IPS-18a (cell line): ENCODE results near the gene SALL1.

Experiments
- H3K27ac ChIP-seq: one replicate; pipeline ENCODE4 v1.5.1; 2013; ENCODE audit warnings: low read length
- H3K27me3 ChIP-seq: one replicate; pipeline ENCODE4 v1.6.1; 2013; ENCODE audit warnings: mild to moderate bottlenecking, low read length; ENCODE audit not compliant: control insufficient read depth, insufficient read depth
- H3K36me3 ChIP-seq: one replicate; pipeline ENCODE4 v1.6.1; 2013; ENCODE audit warnings: low read depth, low read length; ENCODE audit not compliant: control insufficient read depth
- H3K4me1 ChIP-seq: one replicate; pipeline ENCODE4 v1.6.1; 2013; ENCODE audit warnings: low read depth, low read length; ENCODE audit not compliant: control insufficient read depth
- H3K4me3 ChIP-seq: one replicate; pipeline ENCODE4 v1.5.1; 2013; ENCODE audit warnings: low read length
- H3K9ac ChIP-seq: one replicate; pipeline ENCODE4 v1.6.1; 2013; ENCODE audit warnings: mild to moderate bottlenecking, low read length, moderate library complexity
- H3K9me3 ChIP-seq: one replicate; pipeline ENCODE4 v1.6.1; 2013; ENCODE audit warnings: low read depth, low read length; ENCODE audit not compliant: control insufficient read depth

Gene SALL1

DNA sequence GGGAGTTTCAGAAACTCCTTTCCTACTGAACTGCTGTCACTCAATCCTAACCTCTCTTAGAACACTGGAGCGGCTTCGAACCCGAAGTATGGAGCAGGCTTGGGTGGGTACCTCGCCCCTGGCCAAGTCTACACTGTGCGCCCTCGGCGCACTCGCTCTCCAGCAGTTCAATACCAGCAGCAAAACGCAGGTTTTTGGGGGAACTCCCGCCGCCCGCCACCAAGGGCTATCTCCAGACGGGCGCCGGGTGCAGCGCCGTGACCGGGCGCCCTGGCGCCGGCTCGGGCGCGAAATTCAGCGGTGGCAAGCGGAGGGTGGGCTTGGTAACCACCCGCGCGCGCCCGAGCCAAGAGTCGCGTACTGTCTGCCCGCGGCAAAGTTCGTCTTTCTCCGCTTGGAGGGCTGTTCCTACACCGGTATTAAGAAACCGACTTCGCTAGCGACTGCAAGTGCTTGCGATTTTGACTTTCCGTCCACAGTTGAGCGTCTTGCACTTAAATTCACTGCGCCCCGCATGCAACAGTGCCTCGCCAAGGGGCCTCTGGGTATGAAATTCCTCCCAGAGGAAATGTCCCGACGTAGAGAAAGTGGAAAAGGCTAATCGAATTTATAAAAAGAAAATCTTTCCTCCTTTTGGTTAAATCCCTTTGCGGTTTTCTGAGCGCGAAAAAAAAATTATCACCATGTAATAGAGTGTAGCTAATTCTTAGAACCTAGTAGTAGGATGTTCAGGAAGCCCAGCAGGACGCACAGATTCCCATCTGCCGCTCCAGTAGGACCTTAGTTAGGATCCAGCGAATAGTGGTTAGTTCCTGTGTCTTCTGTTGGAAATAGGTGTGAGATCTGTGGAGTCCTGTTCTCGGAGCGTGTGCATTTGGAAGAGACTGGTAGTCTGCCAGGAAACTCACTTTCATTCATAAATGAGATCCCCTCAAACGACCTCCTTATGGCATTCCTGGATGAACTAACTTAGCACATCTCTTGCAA, 5.0 kb upstream of the SALL1 start:
- peaks cover 41% of the 10 kb centered on the region for H3K27me3 ChIP-seq
- peaks cover 35% of the 10 kb centered on the region for H3K4me1 ChIP-seq
- no peaks in the 10 kb centered on the region for H3K9me3 ChIP-seq
- H3K27ac ChIP-seq, result no peak overlapping the region
- no peaks in the 10 kb centered on the region for H3K36me3 ChIP-seq
- peak overlapping the region; percentile 45 for H3K9ac ChIP-seq
- peak overlapping the region; percentile 74 for H3K4me3 ChIP-seq

DNA sequence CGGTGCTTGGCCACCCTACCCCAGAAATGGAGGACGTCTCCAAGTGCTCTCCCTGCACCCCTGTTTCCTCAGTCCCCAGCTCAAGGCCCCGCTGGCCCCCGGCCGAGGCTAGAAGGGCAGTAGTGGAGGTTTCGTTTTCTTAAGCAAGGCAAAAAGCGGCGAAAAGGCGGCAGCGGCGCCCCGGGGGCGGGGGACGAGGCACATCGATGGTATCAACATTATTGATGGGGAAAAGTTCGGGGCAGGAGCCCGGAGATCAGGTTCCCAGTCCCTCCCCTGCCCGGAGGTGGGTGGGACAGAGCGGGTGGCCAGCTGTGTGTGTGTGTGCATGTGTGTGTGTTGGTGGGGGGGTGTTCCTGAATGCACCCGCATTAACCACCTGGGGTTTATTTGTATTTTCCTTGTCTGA, 4.1 kb upstream of the SALL1 start:
- Histone ChIP-seq H3K4me1 (peaks cover 35% of the 10 kb centered on the region), H3K27ac (peak overlapping the region; percentile 19), H3K9ac (peak overlapping the region; percentile 67), H3K36me3 (no peaks in the 10 kb centered on the region), H3K4me3 (peak overlapping the region; percentile 74), H3K9me3 (no peaks in the 10 kb centered on the region), H3K27me3 (peaks cover 41% of the 10 kb centered on the region)

GRCh38 chr16:51154271-51155171, 3.5 kb upstream of the SALL1 start:
- peak overlapping the region; percentile 74 for H3K4me3 ChIP-seq
- H3K27ac ChIP-seq, result peak overlapping the region; percentile 19
- H3K9me3 ChIP-seq, result no peaks in the 10 kb centered on the region
- H3K9ac ChIP-seq, result peak overlapping the region; percentile 67
- peaks cover 31% of the 10 kb centered on the region for H3K4me1 ChIP-seq
- peaks cover 41% of the 10 kb centered on the region for H3K27me3 ChIP-seq
- no peaks in the 10 kb centered on the region for H3K36me3 ChIP-seq

GRCh38 chr16:51153577-51154031, 2.5 kb upstream of the SALL1 start:
- peak overlapping the region; percentile 74 for H3K4me3 ChIP-seq

GRCh38 chr16:51152691-51153576, 1.9 kb upstream of the SALL1 start:
- Histone ChIP-seq H3K4me3 (peak overlapping the region; percentile 74), H3K9ac (peak overlapping the region; percentile 92), H3K27ac (peak overlapping the region; percentile 72)

More at GRCh38 chr16:51153577-51154031, 2.5 kb upstream of the SALL1 start:
- Histone ChIP-seq H3K4me1 (peaks cover 34% of the 10 kb centered on the region), H3K27me3 (peaks cover 41% of the 10 kb centered on the region), H3K9me3 (no peaks in the 10 kb centered on the region), H3K9ac (peak overlapping the region; percentile 92), H3K27ac (peak overlapping the region; percentile 72), H3K36me3 (peaks cover 4% of the 10 kb centered on the region)

GRCh38 chr16:51151961-51152663, 1.0 kb upstream of the SALL1 start:
- H3K4me3 ChIP-seq, result peak overlapping the region; percentile 74
- peaks cover 31% of the 10 kb centered on the region for H3K27me3 ChIP-seq
- H3K9ac ChIP-seq, result peak overlapping the region; percentile 92
- peaks cover 40% of the 10 kb centered on the region for H3K4me1 ChIP-seq
- H3K9me3 ChIP-seq, result no peaks in the 10 kb centered on the region
- H3K27ac ChIP-seq, result no peak overlapping the region
- H3K36me3 ChIP-seq, result peaks cover 8% of the 10 kb centered on the region

More at GRCh38 chr16:51152691-51153576, 1.9 kb upstream of the SALL1 start:
- Histone ChIP-seq H3K27me3 (peaks cover 40% of the 10 kb centered on the region), H3K9me3 (no peaks in the 10 kb centered on the region), H3K36me3 (peaks cover 8% of the 10 kb centered on the region), H3K4me1 (peaks cover 40% of the 10 kb centered on the region)

GRCh38 chr16:51151435-51151960, 428 bp upstream of the SALL1 start:
- Histone ChIP-seq H3K36me3 (peaks cover 8% of the 10 kb centered on the region), H3K9ac (peak overlapping the region; percentile 92), H3K27me3 (peaks cover 25% of the 10 kb centered on the region), H3K9me3 (no peaks in the 10 kb centered on the region), H3K4me1 (peaks cover 40% of the 10 kb centered on the region), H3K4me3 (peak overlapping the region; percentile 74), H3K27ac (no peak overlapping the region)

DNA sequence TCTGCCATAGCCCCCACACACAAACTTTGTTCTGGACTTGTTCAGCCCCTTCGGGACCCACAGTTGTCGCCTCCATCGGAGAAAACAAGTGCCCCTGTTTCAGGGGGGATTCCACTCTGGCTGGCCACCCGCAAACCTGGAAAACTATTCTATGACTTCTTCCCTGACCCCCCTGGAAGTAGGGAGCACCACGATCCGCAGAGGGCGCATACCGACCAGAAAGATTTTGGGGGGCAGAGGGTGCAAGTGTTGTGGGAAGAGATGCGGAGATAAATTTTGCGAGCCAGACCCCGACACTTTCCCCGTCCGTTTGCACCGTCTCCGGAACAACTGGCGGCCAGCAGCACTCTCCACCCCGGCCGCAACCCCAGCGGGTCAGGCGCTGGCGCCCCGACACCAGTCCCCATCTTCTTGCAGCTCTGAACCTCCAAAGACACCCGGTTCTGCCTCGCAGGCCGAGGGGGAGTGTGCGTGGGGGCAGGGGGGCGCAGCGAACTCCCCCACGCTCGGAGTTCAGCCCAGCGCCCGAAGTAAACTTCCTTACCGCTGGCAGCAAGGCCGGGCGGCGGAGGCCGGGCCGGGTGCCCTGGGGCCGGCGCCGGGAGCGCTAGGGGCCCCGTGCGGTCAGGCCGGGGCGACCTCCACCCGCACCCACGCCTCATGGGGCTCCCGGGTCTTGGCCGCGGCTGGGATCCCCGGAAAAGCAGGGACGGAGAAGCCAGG, 744 bp downstream of the SALL1 start:
- H3K4me3 ChIP-seq, result peak overlapping the region; percentile 74
- peaks cover 47% of the 10 kb centered on the region for H3K4me1 ChIP-seq
- H3K9me3 ChIP-seq, result no peaks in the 10 kb centered on the region
- peaks cover 14% of the 10 kb centered on the region for H3K27me3 ChIP-seq
- peak overlapping the region; percentile 92 for H3K9ac ChIP-seq
- peaks cover 8% of the 10 kb centered on the region for H3K36me3 ChIP-seq
- peak overlapping the region; percentile 63 for H3K27ac ChIP-seq

DNA sequence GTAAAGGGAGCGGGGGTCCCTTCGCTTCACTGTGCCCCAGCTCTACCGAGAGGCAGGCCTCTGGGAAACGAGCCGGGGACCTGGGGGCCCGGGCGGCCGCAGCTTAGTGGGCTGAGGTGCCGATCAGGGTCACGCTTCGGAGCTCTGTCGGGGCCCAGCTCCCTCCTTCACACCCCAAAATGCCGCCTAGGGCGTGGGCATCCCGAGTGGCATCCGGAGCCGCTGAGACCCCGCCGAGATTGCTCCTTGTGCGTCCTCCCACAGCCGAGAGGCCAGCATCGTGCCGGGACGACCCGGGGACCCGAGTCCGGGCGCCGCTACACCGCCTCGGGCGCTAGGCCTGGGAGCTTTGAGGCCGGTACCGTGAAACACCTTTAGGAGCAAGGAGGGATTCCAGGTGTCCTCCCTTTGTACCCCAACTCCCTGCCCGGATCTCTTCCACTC, 1.3 kb downstream of the SALL1 start:
- no peaks in the 10 kb centered on the region for H3K9me3 ChIP-seq
- peak overlapping the region; percentile 38 for H3K27ac ChIP-seq
- H3K4me1 ChIP-seq, result peaks cover 48% of the 10 kb centered on the region
- peak overlapping the region; percentile 92 for H3K9ac ChIP-seq
- H3K36me3 ChIP-seq, result peaks cover 8% of the 10 kb centered on the region
- H3K27me3 ChIP-seq, result peaks cover 12% of the 10 kb centered on the region
- H3K4me3 ChIP-seq, result peak overlapping the region; percentile 74
